ENCODE measurements around the gene SARM1. TPM values are rescaled to one million over a fixed set of nuclear protein-coding genes. Genes with fewer than 3 reads are reported as not detected.

The SARM1 gene
- polyA plus RNA-seq, 1 donor from 2014 or later: 21.6 TPM

DNA sequence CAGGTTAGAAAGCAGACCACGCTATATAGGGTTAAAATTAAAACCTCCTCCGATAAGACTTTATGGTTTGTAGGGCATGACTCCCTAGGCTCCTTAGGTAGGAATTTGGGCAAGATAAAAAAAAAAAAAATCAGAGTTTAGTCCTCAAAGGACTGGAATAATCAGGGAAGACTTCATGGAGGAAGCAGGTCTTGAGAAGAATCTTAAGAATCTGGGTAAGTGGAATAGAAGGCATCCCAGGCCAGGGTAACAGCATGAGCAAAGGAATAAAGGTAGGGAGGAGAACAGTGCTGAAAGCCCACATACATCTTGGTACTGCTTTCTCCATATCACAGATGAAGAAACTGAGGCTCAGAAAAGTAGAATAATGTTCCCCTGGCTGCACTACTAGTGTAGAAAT is 19.1 kb downstream of the SARM1 start:
- Histone ChIP-seq H3K9me2 (ENCODE audit: insufficient read depth, low read length) (no peaks in the 10 kb centered on the region), H3K9ac (ENCODE audit: low read length) (no peak overlapping the region), H3K4me3 (ENCODE audit: low read length) (no peak overlapping the region), H2AFZ (ENCODE audit: low read depth, low read length) (no peak overlapping the region), H3K36me3 (ENCODE audit: insufficient read depth, low read length) (peaks cover 5% of the 10 kb centered on the region), H3F3A (ENCODE audit: insufficient read depth, low read length, poor library complexity, severe bottlenecking) (no peaks in the 10 kb centered on the region), H3K4me2 (ENCODE audit: low read length) (no peak overlapping the region), H3K27ac (ENCODE audit: low read length) (no peak overlapping the region), H3K9me3 (ENCODE audit: low read length) (no peaks in the 10 kb centered on the region), H4K20me1 (ENCODE audit: insufficient read depth) (no peaks in the 10 kb centered on the region), H3K27me3 (ENCODE audit: insufficient read depth, low read depth, low read length) (no peaks in the 10 kb centered on the region), H3K79me2 (replicated peaks; ENCODE audit: insufficient read depth, low read length) (no peaks in the 10 kb centered on the region)
- no peak for TF ChIP-seq RAD21 (conservative IDR thresholded peaks at IDR 0.05)
- TF ChIP-seq, protein P1, sequence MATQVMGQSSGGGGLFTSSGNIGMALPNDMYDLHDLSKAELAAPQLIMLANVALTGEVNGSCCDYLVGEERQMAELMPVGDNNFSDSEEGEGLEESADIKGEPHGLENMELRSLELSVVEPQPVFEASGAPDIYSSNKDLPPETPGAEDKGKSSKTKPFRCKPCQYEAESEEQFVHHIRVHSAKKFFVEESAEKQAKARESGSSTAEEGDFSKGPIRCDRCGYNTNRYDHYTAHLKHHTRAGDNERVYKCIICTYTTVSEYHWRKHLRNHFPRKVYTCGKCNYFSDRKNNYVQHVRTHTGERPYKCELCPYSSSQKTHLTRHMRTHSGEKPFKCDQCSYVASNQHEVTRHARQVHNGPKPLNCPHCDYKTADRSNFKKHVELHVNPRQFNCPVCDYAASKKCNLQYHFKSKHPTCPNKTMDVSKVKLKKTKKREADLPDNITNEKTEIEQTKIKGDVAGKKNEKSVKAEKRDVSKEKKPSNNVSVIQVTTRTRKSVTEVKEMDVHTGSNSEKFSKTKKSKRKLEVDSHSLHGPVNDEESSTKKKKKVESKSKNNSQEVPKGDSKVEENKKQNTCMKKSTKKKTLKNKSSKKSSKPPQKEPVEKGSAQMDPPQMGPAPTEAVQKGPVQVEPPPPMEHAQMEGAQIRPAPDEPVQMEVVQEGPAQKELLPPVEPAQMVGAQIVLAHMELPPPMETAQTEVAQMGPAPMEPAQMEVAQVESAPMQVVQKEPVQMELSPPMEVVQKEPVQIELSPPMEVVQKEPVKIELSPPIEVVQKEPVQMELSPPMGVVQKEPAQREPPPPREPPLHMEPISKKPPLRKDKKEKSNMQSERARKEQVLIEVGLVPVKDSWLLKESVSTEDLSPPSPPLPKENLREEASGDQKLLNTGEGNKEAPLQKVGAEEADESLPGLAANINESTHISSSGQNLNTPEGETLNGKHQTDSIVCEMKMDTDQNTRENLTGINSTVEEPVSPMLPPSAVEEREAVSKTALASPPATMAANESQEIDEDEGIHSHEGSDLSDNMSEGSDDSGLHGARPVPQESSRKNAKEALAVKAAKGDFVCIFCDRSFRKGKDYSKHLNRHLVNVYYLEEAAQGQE (IDR thresholded peaks at IDR 0.05; ENCODE audit: borderline replicate concordance): no peak
- TF ChIP-seq MXI1 (conservative IDR thresholded peaks at IDR 0.05; ENCODE audit: poor library complexity, severe bottlenecking): no peak
- TF ChIP-seq, protein P2, sequence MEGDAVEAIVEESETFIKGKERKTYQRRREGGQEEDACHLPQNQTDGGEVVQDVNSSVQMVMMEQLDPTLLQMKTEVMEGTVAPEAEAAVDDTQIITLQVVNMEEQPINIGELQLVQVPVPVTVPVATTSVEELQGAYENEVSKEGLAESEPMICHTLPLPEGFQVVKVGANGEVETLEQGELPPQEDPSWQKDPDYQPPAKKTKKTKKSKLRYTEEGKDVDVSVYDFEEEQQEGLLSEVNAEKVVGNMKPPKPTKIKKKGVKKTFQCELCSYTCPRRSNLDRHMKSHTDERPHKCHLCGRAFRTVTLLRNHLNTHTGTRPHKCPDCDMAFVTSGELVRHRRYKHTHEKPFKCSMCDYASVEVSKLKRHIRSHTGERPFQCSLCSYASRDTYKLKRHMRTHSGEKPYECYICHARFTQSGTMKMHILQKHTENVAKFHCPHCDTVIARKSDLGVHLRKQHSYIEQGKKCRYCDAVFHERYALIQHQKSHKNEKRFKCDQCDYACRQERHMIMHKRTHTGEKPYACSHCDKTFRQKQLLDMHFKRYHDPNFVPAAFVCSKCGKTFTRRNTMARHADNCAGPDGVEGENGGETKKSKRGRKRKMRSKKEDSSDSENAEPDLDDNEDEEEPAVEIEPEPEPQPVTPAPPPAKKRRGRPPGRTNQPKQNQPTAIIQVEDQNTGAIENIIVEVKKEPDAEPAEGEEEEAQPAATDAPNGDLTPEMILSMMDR (IDR thresholded peaks at IDR 0.05; ENCODE audit: poor library complexity, severe bottlenecking): no peak
- no peak for TF ChIP-seq TAF1 (IDR thresholded peaks at IDR 0.05; ENCODE audit: low read depth)
- TF ChIP-seq SMC3 (conservative IDR thresholded peaks at IDR 0.05; ENCODE audit: poor library complexity): no peak
- no peak for TF ChIP-seq EZH2 (IDR thresholded peaks at IDR 0.05; ENCODE audit: borderline replicate concordance, insufficient read depth, low read length, poor library complexity, severe bottlenecking)
- TF ChIP-seq POLR2AphosphoS5 (IDR thresholded peaks at IDR 0.05): no peak
- no peak for TF ChIP-seq EP300 (conservative IDR thresholded peaks at IDR 0.05; ENCODE audit: poor library complexity, severe bottlenecking)

- H3K36me3 ChIP-seq (ENCODE audit: insufficient read depth, low read length): peaks cover 5% of the 10 kb centered on the region
- no peak overlapping the region for H3K4me2 ChIP-seq (ENCODE audit: low read length)
- H3K27me3 ChIP-seq (ENCODE audit: insufficient read depth, low read depth, low read length): no peaks in the 10 kb centered on the region
- no peak overlapping the region for H3K9ac ChIP-seq (ENCODE audit: low read length)
- no peaks in the 10 kb centered on the region for H3K9me3 ChIP-seq (ENCODE audit: low read length)
- H3K4me3 ChIP-seq (ENCODE audit: low read length): no peak overlapping the region
- TF ChIP-seq RAD21 (conservative IDR thresholded peaks at IDR 0.05) (no peak), MXI1 (conservative IDR thresholded peaks at IDR 0.05; ENCODE audit: poor library complexity, severe bottlenecking) (no peak), SMC3 (conservative IDR thresholded peaks at IDR 0.05; ENCODE audit: poor library complexity) (no peak), EZH2 (IDR thresholded peaks at IDR 0.05; ENCODE audit: borderline replicate concordance, insufficient read depth, low read length, poor library complexity, severe bottlenecking) (no peak), POLR2AphosphoS5 (IDR thresholded peaks at IDR 0.05) (no peak), EP300 (conservative IDR thresholded peaks at IDR 0.05; ENCODE audit: poor library complexity, severe bottlenecking) (no peak), TAF1 (IDR thresholded peaks at IDR 0.05; ENCODE audit: low read depth) (no peak)
- TF ChIP-seq, protein P2 (IDR thresholded peaks at IDR 0.05; ENCODE audit: poor library complexity, severe bottlenecking): no peak
- TF ChIP-seq, protein P1 (IDR thresholded peaks at IDR 0.05; ENCODE audit: borderline replicate concordance): no peak
- H2AFZ ChIP-seq (ENCODE audit: low read depth, low read length): no peak overlapping the region
- H3K27ac ChIP-seq (ENCODE audit: low read length): no peak overlapping the region
- no peaks in the 10 kb centered on the region for H3F3A ChIP-seq (ENCODE audit: insufficient read depth, low read length, poor library complexity, severe bottlenecking)
- no peaks in the 10 kb centered on the region for H4K20me1 ChIP-seq (ENCODE audit: insufficient read depth)
- H3K79me2 ChIP-seq (replicated peaks; ENCODE audit: insufficient read depth, low read length): no peaks in the 10 kb centered on the region
- H3K9me2 ChIP-seq (ENCODE audit: insufficient read depth, low read length): no peaks in the 10 kb centered on the region
These were observed 19.5 kb downstream of the SARM1 start for GRCh38 chr17:28390984-28391383.
